Upper lobe of left lung (tissue), 6 donors: Measurements from ENCODE around the gene NEURL2. TPM values are rescaled to one million over a fixed set of nuclear protein-coding genes. Genes with fewer than 3 reads are reported as not detected.

Experiments used
- ATAC-seq, 2 donors: fragments of 200-7000 bp; cut with Tn5 transposase; one replicate each; pipeline ENCODE4 v1.9.1; 2022; ENCODE audit warnings: mild to moderate bottlenecking in 2 of 2, moderate library complexity in 2 of 2; ENCODE audit not compliant: low FRiP score in 2 of 2
- DNase-seq, 2 donors: peaks; one replicate each; pipeline ENCODE4 v3.0.0-alpha.2; 2019 to 2020
- H3K27ac ChIP-seq, 4 donors: fragments of 200-600 bp; sonication (generic); one replicate each; pipeline ENCODE4 v1.5.1; 2016 to 2019
- H3K27me3 ChIP-seq, 4 donors: fragments of 200-600 bp; sonication (generic); one replicate each; pipeline ENCODE4 v1.5.1; 2017 to 2019
- H3K36me3 ChIP-seq, 4 donors: fragments of 200-600 bp; sonication (generic); one replicate each; pipeline ENCODE4 v1.5.1; 2016 to 2019
- H3K4me1 ChIP-seq, 4 donors: fragments of 200-600 bp; sonication (generic); one replicate each; pipeline ENCODE4 v1.5.1; 2018 to 2019
- H3K4me3 ChIP-seq, 4 donors: fragments of 200-600 bp; sonication (generic); one replicate each; pipeline ENCODE4 v1.5.1; 2017 to 2019; ENCODE audit warnings: mild to moderate bottlenecking in 2 of 4, moderate library complexity in 1 of 4
- H3K9me3 ChIP-seq, 4 donors: fragments of 200-600 bp; sonication (generic); one replicate each; pipeline ENCODE4 v1.5.1; 2018 to 2019
- EP300 ChIP-seq, 4 donors: sonication (generic); formaldehyde crosslinking; IDR thresholded peaks; one replicate each; pipeline ENCODE4 v1.5.1; 2017; ENCODE audit warnings: antibody characterized with exemption in 4 of 4, control low read depth in 2 of 4
- POLR2A ChIP-seq, 4 donors: fragments of 450-650 bp; IDR thresholded peaks; one replicate each; pipeline ENCODE4 v1.5.1; 2016 to 2017; ENCODE audit warnings: antibody characterized with exemption in 4 of 4, mild to moderate bottlenecking in 2 of 4
- POLR2AphosphoS5 ChIP-seq, 2 donors: sonication (generic); formaldehyde crosslinking; IDR thresholded peaks; one replicate each; pipeline ENCODE4 v1.5.1; 2017; ENCODE audit warnings: antibody characterized with exemption in 2 of 2
- WGBS, 2 donors: methylation state at CpG; one replicate each; pipeline ENCODE4 v1.1.5; 2017 to 2018; 5-methylcytosine and 5-hydroxymethylcytosine counted together
- total RNA-seq, 6 donors: library from RNA; depleted of rRNA in 4 of 6; stranded (reverse); fragments of >200 nt in 4 of 6; gene quantifications; one replicate each; pipeline versions ENCODE4 v1.1.0 to v1.2.1, GENCODE V29; 2016 to 2021
- TF ChIP-seq, protein P1 (sequence below), 6 experiments: fragments of 450-650 bp in 4 of 6; fragments of 200-600 bp in 2 of 6; sonication (generic) in 2 of 6; IDR thresholded peaks; one replicate each; pipeline ENCODE4 v1.5.1; 2016 to 2019; ENCODE audit warnings: antibody characterized with exemption in 6 of 6
- donor health status: DM: no; HTN: no; CAD: no; lungs with moderate emphysema.
- donor health status: DM: no; HTN: yes; CAD: no; lungs with severe emphysema.

Gene NEURL2
- total RNA-seq, 6 donors from 2014 or later: 3.9 to 31.4 (median 5.5) TPM

DNA sequence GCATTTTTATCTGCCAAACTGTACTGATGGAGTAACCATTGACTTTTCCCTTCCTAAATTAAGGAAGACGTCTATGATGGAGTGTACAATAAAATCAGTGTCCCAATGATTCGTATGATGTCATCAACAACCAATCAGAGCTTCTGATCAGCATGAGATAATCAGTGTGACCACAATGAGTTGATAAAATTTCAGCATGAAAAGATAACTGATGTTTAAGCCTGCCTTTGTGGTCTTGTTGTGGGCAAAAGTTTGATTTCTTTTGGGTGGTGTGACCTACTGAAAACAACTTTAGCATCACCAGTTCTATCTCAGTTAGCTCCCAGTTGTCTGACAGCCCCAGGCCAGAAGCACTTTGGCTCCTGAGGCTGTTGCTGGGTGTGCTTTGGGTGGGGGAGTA lies 46.8 kb upstream of the NEURL2 start:
- H3K4me3 ChIP-seq: no peak overlapping the region
- no peaks in the 10 kb centered on the region for H3K9me3 ChIP-seq
- H3K27ac ChIP-seq: no peak overlapping the region
- ATAC-seq: no peak
- WGBS, 2 donors: 72 to 85% methylated on average over 2 of the region's 2 CpGs
- DNase-seq: no peak
- H3K4me1 ChIP-seq: peaks cover 17 to 31% (median 21%) of the 10 kb centered on the region in 4 donors
- H3K27me3 ChIP-seq: no peaks in the 10 kb centered on the region
- TF ChIP-seq POLR2AphosphoS5 (IDR thresholded peaks at IDR 0.05) (no peak), EP300 (IDR thresholded peaks at IDR 0.05) (no peak), POLR2A (IDR thresholded peaks at IDR 0.05) (no peak)
- TF ChIP-seq, protein P1, sequence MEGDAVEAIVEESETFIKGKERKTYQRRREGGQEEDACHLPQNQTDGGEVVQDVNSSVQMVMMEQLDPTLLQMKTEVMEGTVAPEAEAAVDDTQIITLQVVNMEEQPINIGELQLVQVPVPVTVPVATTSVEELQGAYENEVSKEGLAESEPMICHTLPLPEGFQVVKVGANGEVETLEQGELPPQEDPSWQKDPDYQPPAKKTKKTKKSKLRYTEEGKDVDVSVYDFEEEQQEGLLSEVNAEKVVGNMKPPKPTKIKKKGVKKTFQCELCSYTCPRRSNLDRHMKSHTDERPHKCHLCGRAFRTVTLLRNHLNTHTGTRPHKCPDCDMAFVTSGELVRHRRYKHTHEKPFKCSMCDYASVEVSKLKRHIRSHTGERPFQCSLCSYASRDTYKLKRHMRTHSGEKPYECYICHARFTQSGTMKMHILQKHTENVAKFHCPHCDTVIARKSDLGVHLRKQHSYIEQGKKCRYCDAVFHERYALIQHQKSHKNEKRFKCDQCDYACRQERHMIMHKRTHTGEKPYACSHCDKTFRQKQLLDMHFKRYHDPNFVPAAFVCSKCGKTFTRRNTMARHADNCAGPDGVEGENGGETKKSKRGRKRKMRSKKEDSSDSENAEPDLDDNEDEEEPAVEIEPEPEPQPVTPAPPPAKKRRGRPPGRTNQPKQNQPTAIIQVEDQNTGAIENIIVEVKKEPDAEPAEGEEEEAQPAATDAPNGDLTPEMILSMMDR (IDR thresholded peaks at IDR 0.05): no peak
- H3K36me3 ChIP-seq: peaks cover 31 to 61% (median 56%) of the 10 kb centered on the region in 4 donors

DNA sequence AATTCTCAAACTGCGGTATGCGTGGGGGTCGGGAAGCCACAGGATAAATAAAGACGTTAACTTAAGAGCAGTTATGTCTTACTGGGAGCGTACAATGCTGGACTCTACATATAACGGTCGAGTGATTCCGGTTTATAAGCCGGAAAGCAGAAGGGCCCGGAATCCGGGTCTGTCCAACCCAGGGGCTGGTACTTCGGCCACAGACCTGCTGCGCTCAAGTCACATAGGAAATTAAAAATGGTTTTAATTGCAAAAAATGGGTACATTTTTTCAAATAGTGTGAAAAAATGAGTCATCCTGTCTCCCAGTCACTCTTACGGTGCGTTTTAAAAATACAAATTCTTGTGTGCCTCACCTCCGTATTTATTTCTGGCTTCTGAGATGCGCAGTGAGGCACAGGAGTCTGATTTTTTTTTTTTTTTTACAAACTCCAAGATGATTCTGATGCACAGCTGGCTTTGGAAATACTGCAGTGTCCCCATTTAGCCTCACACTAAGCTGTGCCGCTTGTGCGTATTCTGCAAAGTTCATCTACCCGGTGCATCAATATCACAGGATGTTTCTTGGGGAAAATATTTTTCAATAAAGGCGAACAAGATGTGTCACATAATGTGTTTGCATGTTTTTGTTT lies 44.5 kb upstream of the NEURL2 start:
- no peaks in the 10 kb centered on the region for H3K27me3 ChIP-seq
- H3K9me3 ChIP-seq: no peaks in the 10 kb centered on the region
- H3K27ac ChIP-seq: peak overlapping the region; percentile 98 to 100 (median 100)
- peaks cover 25 to 39% (median 36%) of the 10 kb centered on the region in 4 donors for H3K36me3 ChIP-seq
- ATAC-seq (peak; percentile 30 to 37), DNase-seq (no peak)
- TF ChIP-seq POLR2AphosphoS5 (IDR thresholded peaks at IDR 0.05): no peak
- TF ChIP-seq, protein P1 (IDR thresholded peaks at IDR 0.05): no peak
- no peak for TF ChIP-seq POLR2A (IDR thresholded peaks at IDR 0.05)
- TF ChIP-seq EP300 (IDR thresholded peaks at IDR 0.05): no peak
- peak overlapping the region; percentile 41 to 75 (median 68) for H3K4me3 ChIP-seq
- peaks cover 17 to 33% (median 21%) of the 10 kb centered on the region in 4 donors for H3K4me1 ChIP-seq
- 9 to 11% methylated on average over 21 of the region's 21 CpGs for WGBS, 2 donors

DNA sequence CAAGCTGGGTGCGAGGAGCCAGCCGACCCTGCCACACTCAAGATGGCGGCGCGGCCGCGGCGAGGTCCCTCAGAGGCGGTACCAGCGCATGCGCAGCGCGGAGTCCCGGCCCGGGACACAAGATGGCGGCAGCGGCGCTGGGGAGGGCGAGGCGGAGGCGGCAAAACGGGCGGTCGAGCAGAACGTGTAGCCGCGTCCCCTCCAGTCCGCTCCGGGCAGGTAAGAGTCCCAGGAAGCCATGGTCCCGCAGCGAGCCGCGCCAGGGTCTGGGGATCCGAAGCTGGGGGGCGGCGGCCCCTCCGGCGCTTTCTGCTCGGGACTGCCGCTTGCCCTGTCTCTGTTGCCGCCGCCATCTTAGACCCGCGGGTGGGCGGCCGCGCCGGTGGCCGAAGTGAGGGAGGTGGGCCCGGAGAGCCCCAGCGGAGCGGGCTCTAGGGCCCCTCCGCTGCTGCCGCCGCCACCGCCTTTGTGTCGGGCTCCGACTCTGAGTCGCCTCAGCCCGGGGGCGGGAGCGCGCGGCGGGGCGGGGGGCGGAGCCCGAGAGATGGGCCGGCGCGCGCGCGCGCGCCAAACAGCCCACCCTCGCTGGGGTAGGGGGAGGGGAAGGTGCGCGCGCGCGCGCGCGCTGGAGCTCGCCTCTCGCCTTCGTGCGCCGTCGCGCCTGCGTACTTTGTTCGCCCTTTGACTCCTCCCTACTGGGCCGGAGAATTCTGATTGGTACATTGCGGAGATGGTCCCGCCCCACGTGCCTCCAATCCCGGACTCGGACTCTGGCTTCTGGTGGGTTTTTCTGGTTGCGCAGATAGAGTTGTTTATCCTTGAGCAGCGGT lies 43.8 kb upstream of the NEURL2 start, which contains the start of gene PCIF1:
Gene PCIF1, plus strand, starts transcription at position 98 of the 830 bp plus-strand sequence. CDS start 4,317 bp downstream, outside the sequence.
- Histone ChIP-seq H3K36me3 (peaks cover 19 to 32% (median 28%) of the 10 kb centered on the region in 4 donors), H3K27ac (peak within 1 kb of the TSS; percentile 98 to 100 (median 100)), H3K4me3 (peak within 1 kb of the TSS; percentile 65 to 96 (median 74)), H3K9me3 (no peaks in the 10 kb centered on the region), H3K4me1 (peaks cover 17 to 33% (median 21%) of the 10 kb centered on the region in 4 donors), H3K27me3 (no peaks in the 10 kb centered on the region)
- DNase-seq (peak; percentile 97 to 100), ATAC-seq (peak; percentile 95 to 96)
- WGBS, 2 donors: 0% methylated on average over 2 to 38 of the region's 102 CpGs
- peak; percentile 96 to 99 (median 98) for TF ChIP-seq POLR2A (IDR thresholded peaks at IDR 0.05)
- TF ChIP-seq, protein P1 (IDR thresholded peaks at IDR 0.05): peak in 3 of 6 experiments; percentile 25 to 47 (median 37)
- peak; percentile 100 for TF ChIP-seq POLR2AphosphoS5 (IDR thresholded peaks at IDR 0.05)
- peak in 1 of 4 donors; percentile 96 for TF ChIP-seq EP300 (IDR thresholded peaks at IDR 0.05)

DNA sequence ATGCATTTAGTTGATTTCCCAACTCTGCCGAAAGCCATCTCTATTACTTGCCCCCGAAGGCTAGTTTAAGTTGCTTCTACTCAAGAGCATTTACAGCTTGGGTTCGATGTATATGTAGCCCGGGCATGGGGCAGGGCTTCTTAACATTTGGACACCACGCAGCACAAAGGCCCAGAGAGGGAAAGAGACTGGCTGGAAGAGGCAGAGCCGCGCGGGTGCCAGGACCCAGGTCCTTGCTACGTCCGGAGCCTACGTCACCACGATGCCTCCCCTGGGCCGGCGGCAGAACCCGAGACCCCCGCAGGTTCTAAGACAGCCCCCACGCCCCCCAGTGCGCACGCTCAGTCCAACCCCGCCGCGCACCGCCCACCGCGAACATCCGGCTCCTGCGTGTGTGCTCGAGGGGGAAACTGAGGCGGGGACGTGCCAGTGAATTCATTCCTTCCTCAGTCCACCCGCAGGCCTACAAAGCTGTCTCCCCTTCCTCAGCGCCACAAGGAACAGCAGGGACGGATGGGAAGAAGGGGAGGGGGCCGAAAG lies 43.1 kb upstream of the NEURL2 start:
- peaks cover 12 to 25% (median 22%) of the 10 kb centered on the region in 4 donors for H3K36me3 ChIP-seq
- 0 to 2% methylated on average over 11 to 30 of the region's 34 CpGs for WGBS, 2 donors
- peak overlapping the region; percentile 65 to 96 (median 74) for H3K4me3 ChIP-seq
- peak; percentile 25 to 49 for ATAC-seq
- DNase-seq: peak in 1 of 2 donors; percentile 64
- peak overlapping the region; percentile 98 to 100 (median 100) for H3K27ac ChIP-seq
- TF ChIP-seq, protein P1 (IDR thresholded peaks at IDR 0.05): no peak
- no peak for TF ChIP-seq EP300 (IDR thresholded peaks at IDR 0.05)
- no peak for TF ChIP-seq POLR2AphosphoS5 (IDR thresholded peaks at IDR 0.05)
- TF ChIP-seq POLR2A (IDR thresholded peaks at IDR 0.05): no peak
- no peaks in the 10 kb centered on the region for H3K27me3 ChIP-seq
- peaks cover 17 to 33% (median 21%) of the 10 kb centered on the region in 4 donors for H3K4me1 ChIP-seq
- H3K9me3 ChIP-seq: no peaks in the 10 kb centered on the region
